ENCODE results near the gene NACC2.

GRCh38 chr9:136009516-136009915 is 85.6 kb downstream of the NACC2 start:
- TF ChIP-seq CTCF (conservative IDR thresholded peaks at IDR 0.05; ENCODE audit: low read length) (no peak), EZH2phosphoT487 (IDR thresholded peaks at IDR 0.05; ENCODE audit: borderline replicate concordance) (no peak)
